MM.1S (cell line): ENCODE measurements around the gene SPCS3.

Experiments
- EZH2phosphoT487 ChIP-seq: fragments of 300-600 bp; sonication (generic); IDR thresholded peaks from 2 replicates; pipeline ENCODE4 v1.6.1; 2018; ENCODE audit warnings: antibody characterized with exemption, low read length
- TF ChIP-seq, protein P1 (sequence below): fragments of 300-600 bp; sonication (generic); IDR thresholded peaks from 2 replicates; pipeline ENCODE4 v1.5.1; 2016; ENCODE audit warnings: antibody characterized with exemption, low read length, mixed read lengths

GRCh38 chr4:176308441-176308840 is 11.3 kb upstream of the SPCS3 start:
- TF ChIP-seq, protein P1, sequence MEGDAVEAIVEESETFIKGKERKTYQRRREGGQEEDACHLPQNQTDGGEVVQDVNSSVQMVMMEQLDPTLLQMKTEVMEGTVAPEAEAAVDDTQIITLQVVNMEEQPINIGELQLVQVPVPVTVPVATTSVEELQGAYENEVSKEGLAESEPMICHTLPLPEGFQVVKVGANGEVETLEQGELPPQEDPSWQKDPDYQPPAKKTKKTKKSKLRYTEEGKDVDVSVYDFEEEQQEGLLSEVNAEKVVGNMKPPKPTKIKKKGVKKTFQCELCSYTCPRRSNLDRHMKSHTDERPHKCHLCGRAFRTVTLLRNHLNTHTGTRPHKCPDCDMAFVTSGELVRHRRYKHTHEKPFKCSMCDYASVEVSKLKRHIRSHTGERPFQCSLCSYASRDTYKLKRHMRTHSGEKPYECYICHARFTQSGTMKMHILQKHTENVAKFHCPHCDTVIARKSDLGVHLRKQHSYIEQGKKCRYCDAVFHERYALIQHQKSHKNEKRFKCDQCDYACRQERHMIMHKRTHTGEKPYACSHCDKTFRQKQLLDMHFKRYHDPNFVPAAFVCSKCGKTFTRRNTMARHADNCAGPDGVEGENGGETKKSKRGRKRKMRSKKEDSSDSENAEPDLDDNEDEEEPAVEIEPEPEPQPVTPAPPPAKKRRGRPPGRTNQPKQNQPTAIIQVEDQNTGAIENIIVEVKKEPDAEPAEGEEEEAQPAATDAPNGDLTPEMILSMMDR, result no peak
- TF ChIP-seq EZH2phosphoT487, result no peak
